Coronary artery (tissue), 2 donors: ENCODE measurements around the gene GPR15.

ENCODE experiments used
- DNase-seq: peaks from one replicate; pipeline ENCODE4 v3.0.0-alpha.2; 2017; ENCODE audit warnings: low spot score
- H3K27ac ChIP-seq, 2 donors: fragments of 200-600 bp; sonication (generic); one replicate each; pipeline ENCODE4 v1.5.1; 2016 to 2019
- H3K4me3 ChIP-seq: fragments of 200-600 bp; sonication (generic); 2 replicates; pipeline ENCODE4 v1.5.1; 2016; ENCODE audit warnings: mild to moderate bottlenecking, moderate library complexity
- CTCF ChIP-seq: fragments of 200-600 bp; sonication (generic); IDR thresholded peaks from one replicate; pipeline ENCODE4 v1.5.1; 2019; ENCODE audit warnings: antibody characterized with exemption

GPR15 gene

GRCh38 chr3:98501863-98502576, 29.8 kb upstream of the GPR15 start:
- DNase-seq = no peak
- TF ChIP-seq CTCF = no peak
- no peak overlapping the region for H3K4me3 ChIP-seq
- H3K27ac ChIP-seq = no peak overlapping the region

GRCh38 chr3:98504539-98504938, 27.2 kb upstream of the GPR15 start:
- no peak overlapping the region for H3K27ac ChIP-seq
- no peak for TF ChIP-seq CTCF
- no peak overlapping the region for H3K4me3 ChIP-seq
- no peak for DNase-seq

GRCh38 chr3:98508582-98508981, 23.2 kb upstream of the GPR15 start:
- DNase-seq = no peak
- no peak for TF ChIP-seq CTCF

GRCh38 chr3:98512576-98512975, 19.2 kb upstream of the GPR15 start:
- DNase-seq = no peak
- no peak overlapping the region for H3K4me3 ChIP-seq
- no peak for TF ChIP-seq CTCF
- H3K27ac ChIP-seq = no peak overlapping the region

More at GRCh38 chr3:98508582-98508981, 23.2 kb upstream of the GPR15 start:
- Histone ChIP-seq H3K27ac (no peak overlapping the region), H3K4me3 (no peak overlapping the region)

- no peak for TF ChIP-seq CTCF
- no peak overlapping the region for H3K27ac ChIP-seq
- DNase-seq = no peak
- no peak overlapping the region for H3K4me3 ChIP-seq
Measured at GRCh38 chr3:98513091-98513511, 18.7 kb upstream of the GPR15 start.

GRCh38 chr3:98513736-98514135, 18.0 kb upstream of the GPR15 start:
- TF ChIP-seq CTCF = no peak
- Histone ChIP-seq H3K4me3 (no peak overlapping the region), H3K27ac (no peak overlapping the region)
- no peak for DNase-seq

- Histone ChIP-seq H3K4me3 (no peak overlapping the region), H3K27ac (no peak overlapping the region)
- DNase-seq = no peak
- no peak for TF ChIP-seq CTCF
Measured at GRCh38 chr3:98514948-98515347, 16.8 kb upstream of the GPR15 start.
